ENCODE measurements around the gene RAI14.
A peak's percentile ranks its signal among the peaks of the same experiment; 100 is the strongest.

The RAI14 gene

DNA sequence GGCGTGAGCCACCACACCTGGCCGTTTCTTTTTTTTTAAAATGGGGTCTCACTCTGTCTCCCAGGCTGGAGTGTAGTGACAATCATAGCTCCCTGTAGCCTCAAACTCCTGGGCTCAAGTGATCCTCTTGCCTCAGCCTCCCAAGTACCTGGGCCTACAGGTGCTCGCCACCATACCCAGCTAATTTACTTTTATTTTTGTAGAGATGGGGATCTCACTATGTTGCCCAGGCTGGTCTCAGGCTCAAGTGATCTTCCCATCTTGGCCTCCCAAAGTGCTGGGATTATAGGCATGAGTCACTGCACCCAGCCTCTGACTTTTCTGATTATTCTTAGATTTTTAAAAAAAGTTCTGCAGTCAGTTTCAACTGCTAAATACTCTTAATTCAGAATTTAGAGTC is 21.3 kb downstream of the RAI14 start:
- no peak for DNase-seq (ENCODE audit: low spot score)

DNA sequence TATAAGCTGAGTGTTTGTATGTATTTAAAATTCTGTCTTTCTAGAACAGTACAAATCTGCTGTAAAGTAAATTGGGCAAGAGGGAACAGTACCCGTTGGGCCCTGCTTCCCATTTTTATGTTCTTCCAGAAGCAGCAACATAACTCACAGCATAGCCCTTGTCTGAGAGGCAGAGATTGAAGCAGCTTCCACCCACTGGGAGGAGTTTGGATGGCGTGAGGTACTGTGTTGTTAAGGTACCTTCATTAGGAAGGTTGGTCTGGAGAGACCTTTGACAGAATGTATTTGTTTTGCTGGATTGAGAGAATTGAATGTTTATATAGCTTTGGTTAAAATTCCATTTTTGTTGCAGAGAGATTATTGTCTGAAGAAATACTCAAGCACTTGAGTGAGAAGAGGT is 24.8 kb downstream of the RAI14 start:
- no peak for DNase-seq (ENCODE audit: low spot score)

DNA sequence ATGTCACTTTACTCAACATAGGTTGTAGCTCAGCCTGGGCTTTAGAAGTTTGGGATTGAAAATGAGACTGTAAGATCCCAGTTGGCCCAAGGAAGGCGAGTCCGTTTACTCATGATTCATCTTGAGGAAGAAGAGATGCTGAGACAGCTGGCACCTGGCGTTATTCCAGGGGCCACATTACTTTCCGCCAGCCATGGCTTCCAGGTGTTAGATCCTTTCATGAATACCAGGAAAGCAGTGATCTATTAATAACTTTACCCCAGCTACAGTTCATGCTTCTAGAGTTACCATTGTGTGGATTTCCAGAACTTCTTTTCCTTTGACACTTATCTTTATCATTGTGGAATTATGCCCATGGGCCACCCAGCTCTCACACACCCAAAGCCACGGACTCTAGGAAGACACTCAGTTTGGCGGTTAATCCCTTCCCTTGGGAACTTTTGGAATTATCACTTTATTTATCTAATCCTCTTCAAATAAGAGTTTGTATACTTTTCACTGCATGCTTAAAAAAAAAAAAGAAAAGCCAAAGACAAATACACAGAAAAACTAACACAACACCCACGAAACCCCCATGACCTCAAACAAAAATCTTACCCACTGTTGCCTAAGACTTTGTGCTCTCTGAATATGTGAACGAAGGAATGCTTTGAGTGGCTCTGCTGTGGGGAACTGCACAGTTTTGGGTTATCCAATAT is 26.9 kb downstream of the RAI14 start:
- DNase-seq (ENCODE audit: low spot score) = no peak

DNA sequence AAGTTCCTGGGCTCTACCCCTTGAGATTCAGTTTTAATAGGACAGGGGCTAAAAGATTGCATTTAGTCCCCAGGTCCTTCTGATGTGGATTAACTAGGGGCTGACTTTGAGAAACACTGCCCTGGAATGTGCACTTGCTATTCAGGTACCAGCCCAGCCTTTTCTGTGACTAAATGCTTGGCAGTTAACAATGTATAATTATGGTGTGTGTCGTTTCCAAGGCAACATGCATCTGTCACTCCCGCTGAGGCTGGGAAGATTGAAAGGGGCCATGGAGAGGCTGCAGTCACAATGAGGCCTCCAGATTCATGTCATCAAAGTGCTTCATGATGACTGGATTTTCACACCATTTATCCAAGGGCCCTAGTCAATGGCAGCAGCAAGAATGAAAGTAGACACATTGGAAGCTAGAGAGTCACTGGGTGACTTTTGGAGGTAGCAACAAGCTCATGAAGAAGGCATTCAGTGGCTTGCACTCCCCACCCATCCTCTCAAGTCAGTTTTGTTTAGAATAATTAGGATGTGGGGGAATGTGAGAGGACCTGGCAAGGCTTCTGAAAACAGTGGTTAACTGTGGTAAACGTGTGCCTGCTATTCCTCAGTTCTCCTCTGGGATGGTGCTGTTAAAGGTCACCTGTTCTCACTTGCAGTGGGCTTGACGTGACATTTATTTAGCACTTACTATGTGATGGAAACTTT is 28.3 kb downstream of the RAI14 start:
- DNase-seq (ENCODE audit: low spot score) = no peak

DNA sequence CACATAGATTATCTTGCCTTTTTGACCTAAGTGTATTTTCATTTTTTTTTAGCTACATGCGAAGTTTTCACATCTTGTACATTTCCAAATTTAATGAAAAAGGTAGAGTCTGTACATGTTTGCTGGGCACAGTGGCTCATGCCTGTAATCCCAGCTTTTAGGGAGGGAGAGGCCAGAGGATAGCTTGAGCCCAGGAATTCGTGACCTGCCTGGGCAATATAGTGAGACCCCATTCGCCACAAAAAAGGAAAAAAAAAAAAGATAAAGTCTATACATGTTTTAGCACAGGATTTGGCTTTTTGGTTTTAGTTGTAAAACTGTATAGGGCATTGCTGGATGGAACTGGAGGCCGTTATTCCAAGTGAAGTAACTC is 28.8 kb downstream of the RAI14 start:
- DNase-seq (ENCODE audit: low spot score) = no peak

DNA sequence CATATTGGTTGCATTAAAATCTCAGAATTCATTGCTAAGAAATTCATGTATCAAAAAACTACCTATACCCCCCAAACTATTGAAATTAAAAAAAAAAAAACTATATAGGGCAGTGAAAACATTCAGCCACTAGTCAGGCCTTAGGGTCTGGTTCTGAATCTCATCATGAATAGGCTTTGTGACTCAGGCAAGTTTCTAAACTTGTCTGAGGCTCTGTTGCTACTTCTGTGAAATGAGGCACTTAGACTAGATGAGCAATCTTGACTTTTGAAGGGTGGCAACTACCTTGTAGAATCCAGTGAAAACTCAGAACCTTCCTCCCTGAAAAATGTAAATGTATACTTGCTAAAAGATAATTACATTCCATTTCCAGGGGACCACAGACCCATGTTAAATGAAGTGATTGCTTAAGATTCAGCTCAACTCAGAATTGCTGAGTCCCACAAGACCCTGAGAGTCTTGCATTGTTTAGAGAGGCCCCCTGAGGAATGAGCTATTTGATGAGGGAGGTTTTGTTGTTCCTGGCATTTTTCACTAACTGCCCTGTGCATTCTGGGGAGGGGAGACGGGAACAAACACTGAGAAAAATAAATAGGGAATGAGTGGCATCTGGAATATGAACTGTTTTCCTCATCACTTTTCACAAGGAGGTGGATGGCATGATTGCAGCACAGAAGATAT is 29.5 kb downstream of the RAI14 start:
- DNase-seq (ENCODE audit: low spot score) = no peak

DNA sequence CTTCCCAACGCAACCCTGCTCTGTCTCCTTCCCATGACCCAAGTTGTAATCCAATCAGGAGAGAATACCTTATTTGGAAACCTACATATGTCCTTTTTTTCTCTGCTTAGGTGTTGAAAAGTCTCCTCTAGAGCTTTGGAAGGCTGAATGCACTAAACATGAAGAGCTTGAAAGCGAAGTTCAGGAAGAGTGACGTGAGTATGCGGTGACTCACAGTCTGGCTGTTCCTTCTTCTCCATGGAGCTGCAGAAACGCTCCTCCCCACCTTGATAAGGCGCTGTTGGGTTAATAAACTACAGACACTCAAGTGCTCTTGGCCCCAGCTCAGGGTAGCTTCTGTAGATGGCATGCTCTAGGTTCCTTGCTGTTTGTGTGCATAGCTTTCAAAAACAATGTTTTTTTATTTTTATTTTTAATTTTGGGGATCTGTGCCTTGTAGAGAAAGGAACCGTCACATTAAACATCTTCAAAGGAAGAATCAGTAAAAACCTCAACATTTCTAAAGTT is 30.7 kb downstream of the RAI14 start:
- peak; percentile 39 for DNase-seq (ENCODE audit: low spot score)

DNA sequence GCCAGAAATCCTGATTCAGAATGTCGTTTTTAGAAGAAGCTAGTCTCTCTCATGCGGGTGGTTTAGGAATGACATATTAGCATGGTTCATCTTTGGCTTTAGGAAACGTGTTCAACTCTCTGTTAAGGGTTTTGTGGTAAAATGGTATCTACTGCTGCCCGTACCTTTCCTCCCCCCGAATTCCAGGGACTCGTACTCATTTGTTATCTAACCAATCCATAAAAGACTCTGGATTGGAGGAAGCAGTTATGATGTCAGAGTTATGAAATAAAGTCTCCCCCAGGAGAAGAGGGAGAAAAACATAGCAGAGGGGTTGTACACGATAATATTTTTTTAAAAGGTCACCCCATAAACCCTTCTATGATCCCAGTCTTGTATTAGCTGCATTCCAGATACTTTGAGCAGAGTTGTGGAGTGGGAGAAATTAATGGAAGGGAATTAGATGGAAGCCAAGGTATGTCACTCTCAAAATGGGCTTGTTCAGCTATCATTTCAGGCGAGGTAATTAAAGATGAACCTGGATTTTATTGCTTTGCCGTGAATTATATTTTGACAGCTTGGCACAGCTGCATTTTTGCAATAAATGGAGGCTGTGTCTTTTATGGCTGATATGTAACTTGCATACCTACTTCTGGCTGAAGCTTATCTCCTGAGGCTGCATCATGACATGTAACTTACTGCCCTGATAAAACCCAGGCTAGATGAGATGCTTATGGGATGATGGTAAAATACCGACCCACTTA is 31.3 kb downstream of the RAI14 start:
- no peak for DNase-seq (ENCODE audit: low spot score)

DNA sequence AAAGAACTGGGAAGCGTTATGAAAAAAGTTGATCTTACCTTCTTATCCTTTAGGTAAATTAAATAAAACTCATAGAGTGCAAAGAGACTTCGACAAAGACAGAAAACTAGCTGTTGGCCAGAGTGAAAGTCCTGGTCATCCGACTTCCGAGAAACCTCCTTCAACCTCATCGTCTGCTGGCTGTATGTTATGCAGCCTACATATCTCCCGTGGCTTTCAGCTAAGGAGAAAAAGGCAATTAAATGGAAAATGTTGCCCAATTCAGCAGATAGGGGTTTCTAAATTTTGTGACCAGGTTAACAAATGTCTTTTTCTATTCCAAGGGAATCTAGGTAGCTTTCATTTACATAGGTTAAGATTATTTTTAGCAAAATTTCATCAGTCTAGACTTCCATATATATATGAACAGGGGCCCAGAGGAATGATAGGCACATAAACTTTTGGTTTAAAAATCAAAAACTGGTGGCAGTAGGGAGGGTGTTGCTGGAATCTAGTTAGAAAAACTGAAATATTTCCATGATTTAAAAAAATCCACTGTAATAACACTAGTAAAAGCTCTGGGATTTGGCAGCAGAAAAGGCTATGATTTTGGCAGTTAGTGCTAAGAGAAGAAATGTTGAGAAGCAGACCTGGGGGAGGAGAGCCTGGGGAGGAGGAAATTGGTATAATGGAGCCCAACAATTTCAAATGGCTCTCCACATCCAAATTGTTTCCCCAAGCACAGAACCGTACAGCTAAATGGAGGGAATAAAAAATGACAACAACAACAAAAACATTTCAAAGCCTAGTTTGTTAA is 32.1 kb downstream of the RAI14 start:
- DNase-seq (ENCODE audit: low spot score) = no peak

DNA sequence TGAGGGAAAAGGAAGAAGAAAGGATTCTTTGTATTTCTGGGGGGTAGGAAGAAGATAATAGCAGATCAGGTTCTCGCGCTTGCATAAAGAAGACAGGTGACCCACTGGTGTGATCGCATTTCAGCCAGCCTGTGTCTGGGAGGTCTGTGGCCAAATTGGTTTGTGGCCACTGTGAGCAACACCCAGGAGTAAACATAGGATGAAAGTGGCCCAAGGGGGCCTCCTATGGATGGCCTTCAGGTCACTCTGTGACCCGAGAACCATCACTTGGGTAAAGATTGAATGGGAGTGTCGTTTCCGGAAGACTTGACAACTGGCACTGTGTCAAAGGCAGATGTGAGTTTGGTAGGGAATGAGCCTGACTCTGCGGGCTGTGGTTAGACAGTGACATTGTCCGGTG is 34.2 kb downstream of the RAI14 start:
- DNase-seq (ENCODE audit: low spot score) = no peak

DNA sequence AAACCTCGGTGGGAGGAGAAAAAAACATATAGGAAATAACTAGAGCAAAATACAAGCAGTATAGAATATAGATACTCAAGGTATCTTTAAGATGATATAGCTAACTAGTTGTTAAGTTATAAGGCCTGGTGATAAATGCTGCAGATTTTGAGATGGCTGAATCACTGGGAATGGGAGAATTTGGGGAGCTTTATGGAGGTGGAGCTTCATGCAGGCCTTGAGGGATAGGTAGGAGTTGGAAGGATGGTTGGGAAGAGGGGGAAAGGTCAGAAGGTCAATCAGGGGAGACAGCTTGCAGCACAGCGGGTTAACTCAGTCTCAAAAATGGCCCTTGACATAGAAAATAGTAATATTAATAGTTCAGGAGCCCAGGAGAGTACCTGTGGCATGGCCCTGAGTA is 34.8 kb downstream of the RAI14 start:
- DNase-seq (ENCODE audit: low spot score) = no peak

DNA sequence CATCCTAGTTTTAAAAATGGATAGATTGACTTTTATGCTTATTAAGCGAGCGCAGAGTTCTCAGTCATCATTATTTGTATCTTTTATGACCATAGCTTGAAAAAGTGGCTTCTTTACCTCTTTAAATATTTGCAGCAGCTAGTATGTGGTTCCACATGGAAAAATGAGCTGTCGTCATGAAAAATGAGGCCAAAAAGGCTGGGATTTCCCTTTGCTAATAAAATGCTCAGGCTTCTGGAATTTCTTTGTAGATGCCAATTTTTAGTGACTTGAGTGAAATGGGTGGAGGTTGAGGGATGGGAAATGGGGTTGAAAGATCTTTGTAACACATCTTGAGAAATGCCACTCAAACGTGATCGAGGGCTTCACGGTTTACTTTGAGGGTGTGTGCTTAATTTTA is 35.2 kb downstream of the RAI14 start:
- no peak for DNase-seq (ENCODE audit: low spot score)

DNA sequence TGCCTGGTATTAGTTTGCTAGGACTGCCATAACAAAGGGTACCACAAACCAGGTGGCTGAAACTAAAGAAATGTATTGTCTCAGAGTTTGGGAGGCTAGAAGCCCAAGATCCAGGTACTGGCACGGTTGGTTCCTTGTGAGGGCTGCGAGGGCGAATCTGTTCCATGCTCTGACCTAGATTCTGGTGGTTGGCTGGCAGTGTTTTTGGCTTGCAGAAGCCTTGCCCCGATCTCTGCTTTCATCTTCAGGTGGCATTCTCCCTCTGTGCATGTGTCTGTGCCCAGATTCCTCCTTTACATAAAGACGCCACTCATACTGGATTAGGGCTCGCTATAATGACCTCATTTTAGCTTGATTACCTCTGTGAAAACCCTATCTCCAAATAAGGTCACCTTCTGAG is 36.7 kb downstream of the RAI14 start:
- DNase-seq (ENCODE audit: low spot score) = no peak

DNA sequence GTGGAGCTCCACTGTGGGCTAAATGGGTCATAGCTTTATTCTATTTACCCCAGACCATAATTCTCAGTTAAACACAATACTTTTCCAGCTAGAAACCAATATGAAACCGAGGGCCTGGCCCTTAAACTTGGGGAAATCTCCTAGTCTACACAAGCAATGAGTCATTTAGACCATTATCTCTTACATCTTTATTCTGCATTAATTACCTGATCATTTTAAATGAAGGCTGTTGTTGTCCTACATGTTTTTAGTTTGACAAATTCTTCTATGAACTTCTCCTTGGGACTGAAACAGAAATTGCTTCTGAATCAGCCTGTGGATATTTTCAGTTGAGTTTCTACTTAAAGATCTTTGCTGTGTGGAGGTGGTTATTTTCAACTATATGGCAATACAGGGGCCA is 37.9 kb downstream of the RAI14 start:
- DNase-seq (ENCODE audit: low spot score) = no peak

DNA sequence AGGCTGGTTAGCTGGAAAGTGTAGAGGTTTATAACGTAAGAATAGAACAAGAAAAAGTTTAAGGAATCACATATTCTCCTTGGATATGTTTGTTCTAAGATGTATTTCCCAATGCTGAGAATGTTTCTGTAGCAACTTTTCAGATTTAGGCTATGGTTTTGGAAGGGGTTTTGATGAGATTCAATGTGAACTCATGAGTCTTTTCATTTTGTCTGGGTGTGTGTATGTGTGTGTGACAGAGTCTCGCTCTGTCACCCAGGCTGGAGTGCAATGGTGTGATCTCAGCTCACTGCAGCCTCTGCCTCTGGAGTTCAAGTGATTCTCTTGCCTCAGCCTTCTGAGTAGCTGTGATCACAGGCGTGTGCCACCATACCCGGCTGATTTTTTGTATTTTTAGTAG is 38.6 kb downstream of the RAI14 start:
- no peak for DNase-seq (ENCODE audit: low spot score)

DNA sequence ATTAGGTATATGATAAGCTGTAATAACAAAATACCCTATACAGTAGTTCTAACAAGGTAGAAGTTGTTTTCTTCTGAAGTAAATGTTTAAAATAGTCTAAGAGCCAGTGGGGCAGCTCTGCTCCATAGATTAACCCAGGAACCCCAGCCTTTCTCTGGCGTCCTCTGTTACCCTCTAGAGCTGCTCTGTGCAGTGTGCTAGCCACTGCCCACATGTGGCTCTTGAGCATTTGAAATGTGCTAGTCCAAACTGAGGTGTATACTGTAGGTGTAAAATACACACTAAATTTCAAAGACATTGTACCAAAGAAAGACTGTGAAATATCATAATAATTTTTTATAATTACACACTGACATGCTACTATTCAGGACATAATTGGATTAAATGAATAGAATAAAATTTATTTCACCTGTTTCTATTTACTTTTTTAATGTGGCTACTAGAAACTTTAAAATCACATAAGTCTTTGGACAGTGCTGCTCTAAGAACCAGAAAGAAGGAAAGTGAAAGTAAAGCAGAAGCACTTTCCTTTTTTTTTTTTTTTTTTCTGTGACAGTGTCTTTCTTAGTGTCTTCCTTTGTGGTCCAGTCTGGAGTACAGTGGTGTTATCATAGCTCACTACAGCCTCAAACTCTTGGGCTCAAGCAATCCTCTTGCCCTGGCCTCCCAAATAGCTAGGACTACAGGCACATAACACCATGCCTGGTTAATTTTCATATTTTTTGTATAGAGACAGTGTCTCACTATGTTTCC is 39.3 kb downstream of the RAI14 start:
- DNase-seq (ENCODE audit: low spot score) = no peak

DNA sequence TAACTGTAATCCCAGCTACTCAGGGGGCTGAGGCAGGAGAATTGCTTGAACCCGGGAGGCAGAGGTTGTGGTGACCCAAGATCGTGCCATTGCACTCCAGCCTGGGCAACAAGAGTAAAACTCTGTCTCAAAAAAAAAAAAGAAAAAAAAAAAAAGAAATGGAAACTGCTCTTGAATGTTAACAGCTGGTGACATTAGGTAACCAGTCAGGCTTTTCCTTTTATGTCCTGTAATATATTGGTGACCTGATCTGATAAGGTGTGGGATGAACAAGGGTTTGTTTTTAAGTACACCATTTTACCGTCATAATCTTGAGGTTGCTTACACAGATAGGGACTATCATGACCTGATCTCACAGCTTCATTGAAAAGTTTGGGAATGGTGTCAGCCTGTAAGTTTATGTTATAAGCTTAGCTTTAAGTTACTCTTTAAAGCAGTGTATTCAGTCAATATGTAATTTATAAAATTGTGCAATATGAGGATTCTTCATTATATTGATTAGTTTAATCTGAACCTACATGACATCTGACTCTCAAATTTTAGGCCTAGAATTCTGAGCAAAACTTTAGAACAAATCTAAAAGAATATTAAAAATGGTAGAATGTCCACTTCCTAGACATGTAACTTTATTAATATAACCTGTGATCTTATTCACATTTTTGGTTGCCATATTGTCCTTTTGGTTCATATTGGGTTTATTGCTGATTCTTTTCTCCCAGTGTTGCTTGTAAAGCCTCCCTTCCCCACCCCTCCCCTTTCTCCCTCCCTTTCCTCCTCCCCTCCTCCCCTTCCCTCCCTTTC is 41.4 kb downstream of the RAI14 start:
- no peak for DNase-seq (ENCODE audit: low spot score)

DNA sequence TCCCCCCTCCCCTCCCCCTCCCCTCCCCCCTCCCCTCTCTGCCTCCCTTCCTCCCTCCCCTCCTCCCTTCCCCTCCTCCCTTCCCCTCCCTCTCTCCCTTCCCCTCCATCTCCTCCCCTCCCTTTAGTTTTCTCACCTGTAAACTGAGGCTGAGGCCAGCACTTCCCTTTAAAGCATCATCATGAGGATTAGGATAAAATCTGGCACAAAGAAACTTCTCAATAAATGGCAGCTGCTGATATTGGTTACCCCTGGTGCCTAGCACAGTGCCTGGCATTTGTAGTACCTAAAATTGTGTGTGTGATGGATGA is 41.9 kb downstream of the RAI14 start:
- DNase-seq (ENCODE audit: low spot score) = no peak

DNA sequence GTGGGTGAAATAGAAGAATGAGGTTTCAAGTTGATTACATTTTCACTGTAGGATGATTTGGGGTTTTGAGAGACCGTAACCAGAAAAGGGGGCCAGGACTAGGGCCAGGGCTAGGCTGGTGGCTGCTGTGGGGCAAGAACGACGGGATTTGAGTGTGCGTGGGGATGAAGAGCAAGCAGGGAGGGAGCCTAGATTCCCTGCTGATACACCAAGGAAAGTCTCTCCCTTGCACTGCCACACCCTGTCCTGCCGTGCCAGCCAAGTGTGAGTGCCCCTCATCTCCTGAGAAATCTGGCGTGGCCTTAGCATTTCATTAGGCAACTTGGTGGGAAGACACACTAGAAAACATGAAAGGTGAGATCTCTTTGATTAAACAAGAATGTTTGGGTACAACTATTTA is 42.6 kb downstream of the RAI14 start:
- DNase-seq (ENCODE audit: low spot score) = no peak

All from HuH-7.5 (cell line).